Ureter (tissue), 1 donor: ENCODE measurements around the gene ASB7. TPM values are rescaled to one million over a fixed set of nuclear protein-coding genes. Genes with fewer than 3 reads are reported as not detected.
A peak's percentile ranks its signal among the peaks of the same experiment; 100 is the strongest.
"Not testable (repeated sequence)": the region's sequence is repeated elsewhere in the genome, so short reads cannot be mapped to it uniquely, and the experiment has no call there.

Experiments
- DNase-seq: peaks from one replicate; pipeline ENCODE4 v3.0.0-alpha.2; 2020; ENCODE audit warnings: low spot score
- total RNA-seq: library from RNA; stranded (reverse); gene quantifications from one replicate; pipeline ENCODE4 v1.2.4, GENCODE V29; 2023
- donor health status: DM: yes; HTN: yes; CAD: no.

The ASB7 gene
- 12.0 TPM for total RNA-seq

DNA sequence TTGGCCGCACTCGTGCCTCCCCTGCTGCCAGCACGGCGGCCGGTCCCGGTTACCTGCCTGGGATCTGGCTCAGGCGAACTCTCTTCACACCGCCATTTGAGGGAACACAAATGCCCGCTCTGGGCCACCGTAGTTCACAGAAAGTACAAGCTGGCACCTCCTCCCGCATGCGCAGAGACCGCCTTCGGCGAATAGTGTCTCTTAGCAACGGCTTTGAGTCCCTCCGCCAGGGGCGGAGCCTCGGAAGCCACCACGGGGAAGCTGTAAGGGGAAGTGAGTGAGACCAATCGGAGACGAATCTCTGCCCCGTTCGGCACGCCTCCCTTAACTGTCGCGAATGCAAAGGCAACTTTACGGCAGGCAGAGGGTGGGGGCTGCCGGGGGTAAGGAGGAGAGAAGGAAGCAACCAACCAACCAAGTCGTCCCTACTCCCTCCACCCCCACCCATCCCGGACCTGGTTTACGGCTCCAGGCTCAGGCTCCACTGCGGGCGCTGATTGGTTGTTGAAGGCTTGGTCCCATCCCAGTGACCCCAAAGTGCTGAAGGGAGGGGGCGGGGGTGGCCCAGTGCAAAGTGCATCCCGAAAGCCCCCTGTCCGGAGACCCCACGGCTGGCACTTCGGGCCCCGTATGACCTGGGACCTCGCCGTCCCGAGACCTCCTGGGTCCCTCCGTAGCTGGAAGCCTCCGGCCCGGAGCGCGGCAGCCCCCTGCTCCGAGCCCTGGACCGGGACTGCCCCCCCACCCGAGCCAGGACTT, at the start of gene ASB7, which contains the start of gene LINS1:
TSS of gene ASB7 (plus strand) at position 526 of the 759 bp plus-strand sequence. CDS start 9,628 bp downstream, outside the sequence.
TSS of gene LINS1 (minus strand) at position 121 of the 759 bp plus-strand sequence. CDS start 21,342 bp downstream, outside the sequence.
- DNase-seq = peak; percentile 100

GRCh38 chr15:100553468-100553867, 48.9 kb upstream of the ASB7 start:
- no peak for DNase-seq

DNA sequence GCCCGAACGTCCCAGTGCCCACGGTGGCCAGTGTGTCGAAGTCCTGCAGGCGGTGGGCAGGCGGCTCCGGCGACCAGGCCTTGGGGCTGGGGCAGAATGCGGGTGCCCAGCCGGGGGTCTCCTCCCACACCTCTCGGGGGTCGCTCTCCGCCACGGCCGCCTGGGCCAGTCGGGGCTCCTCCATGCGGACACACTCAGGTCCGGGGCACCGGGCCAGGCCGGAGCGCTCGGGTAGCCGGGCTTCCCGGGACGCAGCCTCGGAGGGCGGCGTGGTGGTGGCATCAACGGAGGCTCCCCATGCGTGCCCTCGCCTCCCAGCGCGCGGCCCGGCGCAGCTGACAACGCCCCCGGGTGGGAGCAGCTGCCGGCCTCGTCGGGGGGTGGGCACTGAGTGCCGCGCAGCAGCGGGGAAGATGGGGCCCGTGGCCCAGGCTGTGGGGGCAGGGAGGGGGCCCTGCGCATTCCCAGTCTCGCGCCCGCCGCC, 43.6 kb upstream of the ASB7 start:
- DNase-seq = no peak

- DNase-seq = peak; percentile 56
Observed at GRCh38 chr15:100559330-100559729, 43.1 kb upstream of the ASB7 start.

DNA sequence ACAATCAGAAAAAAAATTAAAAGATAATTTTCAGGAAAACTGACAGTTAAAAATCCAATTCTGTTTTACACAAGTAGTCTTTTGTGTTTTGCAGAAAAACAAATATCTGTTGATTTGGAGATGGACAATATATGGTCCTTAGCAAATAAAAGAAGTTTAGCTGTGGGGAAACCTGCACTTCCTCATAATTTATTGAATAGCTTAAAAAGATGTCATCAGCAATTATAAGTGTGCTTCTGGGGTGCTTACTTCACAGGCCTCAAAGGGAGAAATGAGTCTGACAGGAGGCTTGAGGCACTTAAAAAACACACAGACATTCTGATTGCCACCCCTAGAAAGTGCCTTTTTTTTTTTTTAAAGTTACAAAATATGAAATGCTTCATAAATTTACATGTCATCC, 42.1 kb upstream of the ASB7 start:
- no peak for DNase-seq

GRCh38 chr15:100565591-100565990, 36.8 kb upstream of the ASB7 start:
- peak; percentile 50 for DNase-seq

- DNase-seq = no peak
Observed at GRCh38 chr15:100566850-100567628, 35.4 kb upstream of the ASB7 start.

- DNase-seq = no peak
Observed at GRCh38 chr15:100569391-100569790, 33.0 kb upstream of the ASB7 start.

GRCh38 chr15:100570275-100570674, 32.1 kb upstream of the ASB7 start:
- DNase-seq = no peak

DNA sequence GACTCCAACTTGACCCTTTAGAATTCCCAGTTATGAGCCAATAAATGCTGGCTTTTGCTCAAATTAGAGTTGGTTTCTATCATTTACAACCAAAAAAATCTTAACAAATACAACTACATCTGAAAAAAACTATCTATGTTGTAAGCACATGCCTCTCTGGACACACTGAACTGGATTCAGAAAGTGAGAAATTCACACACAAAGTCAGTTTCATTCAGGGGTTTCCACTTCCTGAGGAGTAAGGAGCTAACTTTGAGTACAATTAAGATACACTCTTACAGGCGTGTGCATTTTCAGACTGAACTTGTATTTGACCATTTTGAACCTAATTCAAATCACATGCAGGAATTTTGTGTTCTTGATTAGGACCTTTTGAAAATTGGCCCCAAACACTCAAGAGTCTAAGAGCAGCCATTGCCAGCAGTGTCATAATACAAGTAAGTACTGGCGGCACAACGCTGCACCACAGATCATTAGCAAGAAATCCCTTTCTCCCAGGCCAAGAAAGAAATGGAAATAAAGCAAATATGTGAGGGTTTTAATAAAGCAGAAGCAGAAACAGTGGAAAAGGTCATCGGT, 31.6 kb upstream of the ASB7 start:
- DNase-seq = no peak

- DNase-seq = no peak
Observed at GRCh38 chr15:100571592-100572167, 30.7 kb upstream of the ASB7 start.

DNA sequence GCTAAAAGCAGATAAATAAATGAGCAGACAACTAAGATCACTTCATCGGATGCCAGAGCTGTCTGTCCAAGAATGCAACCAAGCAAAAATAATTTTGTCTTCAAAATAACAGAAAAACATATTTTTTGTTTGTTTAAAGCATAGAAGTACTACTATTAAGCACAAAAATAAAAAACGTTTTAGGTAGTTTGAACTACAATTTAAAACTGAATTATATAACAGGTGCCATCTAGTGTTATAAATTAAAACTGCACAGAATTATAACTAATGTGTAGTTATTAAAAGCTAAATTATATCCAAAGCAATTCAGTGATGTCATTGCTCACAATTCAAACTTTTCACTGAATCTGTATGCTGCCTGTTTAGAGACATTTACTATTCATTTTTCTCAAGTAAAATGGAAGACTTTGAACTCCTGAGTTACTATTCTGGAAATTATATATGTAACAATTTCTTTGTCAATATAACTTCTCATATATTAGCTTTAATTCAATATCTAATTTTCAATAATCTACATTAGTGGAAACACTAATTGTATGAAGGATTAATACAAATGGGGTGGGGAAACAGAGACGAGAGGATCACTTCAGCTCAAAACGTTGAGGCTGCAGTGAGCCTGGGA, 29.9 kb upstream of the ASB7 start:
- DNase-seq = no peak

GRCh38 chr15:100573526-100573925, 28.9 kb upstream of the ASB7 start:
- no peak for DNase-seq

DNA sequence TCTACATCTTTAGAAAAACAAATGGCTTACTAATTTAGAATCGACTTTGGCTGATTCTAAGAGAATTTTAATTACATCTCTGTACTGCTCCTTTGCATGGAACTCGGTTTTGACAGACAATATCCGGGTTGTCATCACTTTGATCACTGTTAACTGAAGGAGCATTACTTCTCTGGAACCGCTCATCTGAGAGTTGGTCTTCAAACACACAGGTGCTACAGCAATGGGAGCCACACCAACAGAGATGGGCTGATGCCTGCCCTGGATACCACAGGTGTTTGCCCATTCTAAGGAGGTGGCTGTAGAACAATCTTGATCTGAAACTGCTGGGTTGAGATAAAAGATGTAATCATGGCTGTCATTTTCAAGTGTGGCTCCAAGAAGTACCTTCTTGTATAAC, 22.0 kb upstream of the ASB7 start:
- no peak for DNase-seq

DNA sequence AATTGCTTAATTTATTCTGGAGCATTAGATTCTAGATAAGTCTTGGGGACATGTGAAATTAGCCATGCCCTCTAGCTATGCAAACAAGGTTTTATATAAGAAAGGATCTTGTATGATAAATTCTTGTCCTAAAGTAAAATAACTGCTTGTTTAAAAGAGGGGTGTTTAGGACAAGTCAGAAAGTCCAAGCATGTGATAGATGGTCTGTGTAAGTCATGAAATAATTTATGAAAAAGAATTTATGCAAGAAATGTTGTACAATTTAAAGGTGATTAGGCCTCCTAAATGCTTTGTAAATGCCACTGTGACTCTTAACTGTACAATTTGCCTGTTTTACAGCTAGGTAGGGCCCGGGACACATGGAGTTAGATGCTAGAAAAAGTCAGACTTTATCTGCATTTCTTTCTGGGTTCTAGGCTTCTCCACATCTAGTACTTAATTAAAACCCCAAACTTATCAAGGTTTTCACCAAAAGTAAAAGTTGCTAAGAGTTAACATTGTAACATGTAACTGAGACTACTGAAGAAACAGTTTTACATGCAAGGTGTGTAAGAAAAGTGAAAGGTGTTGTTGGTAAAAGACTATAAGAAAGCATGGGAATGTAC, 13.6 kb upstream of the ASB7 start:
- no peak for DNase-seq

DNA sequence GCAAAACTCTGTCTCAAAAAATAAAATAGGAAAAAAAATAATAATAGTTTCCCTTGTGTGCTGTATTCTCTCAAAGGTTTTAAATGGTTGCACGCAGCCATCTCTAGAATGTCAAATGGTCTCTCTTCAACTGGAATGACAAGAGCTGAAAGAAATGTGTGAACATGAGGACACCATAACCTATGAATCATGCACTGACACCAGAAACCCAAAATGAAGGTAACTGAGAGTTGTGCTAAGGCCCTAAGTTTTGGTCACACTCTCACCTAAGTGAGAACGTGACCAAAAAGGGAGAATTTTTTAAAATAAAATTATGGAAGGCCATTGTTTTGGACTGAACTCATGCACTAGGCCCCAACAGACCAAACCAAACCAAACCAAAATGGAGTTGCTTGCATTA, 11.2 kb upstream of the ASB7 start:
- DNase-seq = not testable (repeated sequence)

- DNase-seq = no peak
Observed at GRCh38 chr15:100591835-100592234, 10.6 kb upstream of the ASB7 start.

GRCh38 chr15:100592898-100593297, 9.5 kb upstream of the ASB7 start:
- no peak for DNase-seq

DNA sequence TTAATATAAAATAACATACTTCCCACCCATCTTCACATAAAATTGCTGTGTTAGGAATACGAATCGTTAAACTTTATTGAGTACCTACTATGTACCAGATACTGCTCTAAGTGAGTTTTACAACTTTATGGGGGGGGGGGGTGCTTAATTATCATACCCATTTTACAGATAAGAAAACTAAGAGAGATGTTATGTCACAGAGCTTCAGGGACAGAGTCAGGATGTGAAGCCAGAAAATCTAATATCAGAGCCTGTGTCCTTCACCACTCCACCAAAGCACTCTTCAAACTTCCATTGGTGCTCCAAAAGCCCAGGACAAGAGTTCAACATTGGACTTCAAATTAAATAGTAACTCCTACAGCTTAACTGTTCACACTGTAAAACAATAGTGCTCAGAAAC, 9.0 kb upstream of the ASB7 start:
- no peak for DNase-seq

GRCh38 chr15:100595964-100596363, 6.4 kb upstream of the ASB7 start:
- DNase-seq = no peak

GRCh38 chr15:100596792-100597191, 5.6 kb upstream of the ASB7 start:
- DNase-seq = no peak
